ENCODE data around the gene LONP2. TPM values are rescaled to one million over a fixed set of nuclear protein-coding genes. Genes with fewer than 3 reads are reported as not detected.

Gene LONP2
- total and polyA plus RNA-seq, 2 of the 13 experiments (the other 11 are each of a cell fraction or from before 2014, with no cell fraction given), result 39.2 to 63.3 TPM

- TF ChIP-seq, protein P1, sequence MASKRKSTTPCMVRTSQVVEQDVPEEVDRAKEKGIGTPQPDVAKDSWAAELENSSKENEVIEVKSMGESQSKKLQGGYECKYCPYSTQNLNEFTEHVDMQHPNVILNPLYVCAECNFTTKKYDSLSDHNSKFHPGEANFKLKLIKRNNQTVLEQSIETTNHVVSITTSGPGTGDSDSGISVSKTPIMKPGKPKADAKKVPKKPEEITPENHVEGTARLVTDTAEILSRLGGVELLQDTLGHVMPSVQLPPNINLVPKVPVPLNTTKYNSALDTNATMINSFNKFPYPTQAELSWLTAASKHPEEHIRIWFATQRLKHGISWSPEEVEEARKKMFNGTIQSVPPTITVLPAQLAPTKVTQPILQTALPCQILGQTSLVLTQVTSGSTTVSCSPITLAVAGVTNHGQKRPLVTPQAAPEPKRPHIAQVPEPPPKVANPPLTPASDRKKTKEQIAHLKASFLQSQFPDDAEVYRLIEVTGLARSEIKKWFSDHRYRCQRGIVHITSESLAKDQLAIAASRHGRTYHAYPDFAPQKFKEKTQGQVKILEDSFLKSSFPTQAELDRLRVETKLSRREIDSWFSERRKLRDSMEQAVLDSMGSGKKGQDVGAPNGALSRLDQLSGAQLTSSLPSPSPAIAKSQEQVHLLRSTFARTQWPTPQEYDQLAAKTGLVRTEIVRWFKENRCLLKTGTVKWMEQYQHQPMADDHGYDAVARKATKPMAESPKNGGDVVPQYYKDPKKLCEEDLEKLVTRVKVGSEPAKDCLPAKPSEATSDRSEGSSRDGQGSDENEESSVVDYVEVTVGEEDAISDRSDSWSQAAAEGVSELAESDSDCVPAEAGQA (IDR thresholded peaks at IDR 0.05; ENCODE audit: low read depth), result peak; percentile 30; the same call in 1 of the 2 replicates
- TF ChIP-seq, protein P1 (CRISPR knock-in tag; IDR thresholded peaks at IDR 0.05; ENCODE audit: borderline replicate concordance), result no peak
- TF ChIP-seq, protein P2, sequence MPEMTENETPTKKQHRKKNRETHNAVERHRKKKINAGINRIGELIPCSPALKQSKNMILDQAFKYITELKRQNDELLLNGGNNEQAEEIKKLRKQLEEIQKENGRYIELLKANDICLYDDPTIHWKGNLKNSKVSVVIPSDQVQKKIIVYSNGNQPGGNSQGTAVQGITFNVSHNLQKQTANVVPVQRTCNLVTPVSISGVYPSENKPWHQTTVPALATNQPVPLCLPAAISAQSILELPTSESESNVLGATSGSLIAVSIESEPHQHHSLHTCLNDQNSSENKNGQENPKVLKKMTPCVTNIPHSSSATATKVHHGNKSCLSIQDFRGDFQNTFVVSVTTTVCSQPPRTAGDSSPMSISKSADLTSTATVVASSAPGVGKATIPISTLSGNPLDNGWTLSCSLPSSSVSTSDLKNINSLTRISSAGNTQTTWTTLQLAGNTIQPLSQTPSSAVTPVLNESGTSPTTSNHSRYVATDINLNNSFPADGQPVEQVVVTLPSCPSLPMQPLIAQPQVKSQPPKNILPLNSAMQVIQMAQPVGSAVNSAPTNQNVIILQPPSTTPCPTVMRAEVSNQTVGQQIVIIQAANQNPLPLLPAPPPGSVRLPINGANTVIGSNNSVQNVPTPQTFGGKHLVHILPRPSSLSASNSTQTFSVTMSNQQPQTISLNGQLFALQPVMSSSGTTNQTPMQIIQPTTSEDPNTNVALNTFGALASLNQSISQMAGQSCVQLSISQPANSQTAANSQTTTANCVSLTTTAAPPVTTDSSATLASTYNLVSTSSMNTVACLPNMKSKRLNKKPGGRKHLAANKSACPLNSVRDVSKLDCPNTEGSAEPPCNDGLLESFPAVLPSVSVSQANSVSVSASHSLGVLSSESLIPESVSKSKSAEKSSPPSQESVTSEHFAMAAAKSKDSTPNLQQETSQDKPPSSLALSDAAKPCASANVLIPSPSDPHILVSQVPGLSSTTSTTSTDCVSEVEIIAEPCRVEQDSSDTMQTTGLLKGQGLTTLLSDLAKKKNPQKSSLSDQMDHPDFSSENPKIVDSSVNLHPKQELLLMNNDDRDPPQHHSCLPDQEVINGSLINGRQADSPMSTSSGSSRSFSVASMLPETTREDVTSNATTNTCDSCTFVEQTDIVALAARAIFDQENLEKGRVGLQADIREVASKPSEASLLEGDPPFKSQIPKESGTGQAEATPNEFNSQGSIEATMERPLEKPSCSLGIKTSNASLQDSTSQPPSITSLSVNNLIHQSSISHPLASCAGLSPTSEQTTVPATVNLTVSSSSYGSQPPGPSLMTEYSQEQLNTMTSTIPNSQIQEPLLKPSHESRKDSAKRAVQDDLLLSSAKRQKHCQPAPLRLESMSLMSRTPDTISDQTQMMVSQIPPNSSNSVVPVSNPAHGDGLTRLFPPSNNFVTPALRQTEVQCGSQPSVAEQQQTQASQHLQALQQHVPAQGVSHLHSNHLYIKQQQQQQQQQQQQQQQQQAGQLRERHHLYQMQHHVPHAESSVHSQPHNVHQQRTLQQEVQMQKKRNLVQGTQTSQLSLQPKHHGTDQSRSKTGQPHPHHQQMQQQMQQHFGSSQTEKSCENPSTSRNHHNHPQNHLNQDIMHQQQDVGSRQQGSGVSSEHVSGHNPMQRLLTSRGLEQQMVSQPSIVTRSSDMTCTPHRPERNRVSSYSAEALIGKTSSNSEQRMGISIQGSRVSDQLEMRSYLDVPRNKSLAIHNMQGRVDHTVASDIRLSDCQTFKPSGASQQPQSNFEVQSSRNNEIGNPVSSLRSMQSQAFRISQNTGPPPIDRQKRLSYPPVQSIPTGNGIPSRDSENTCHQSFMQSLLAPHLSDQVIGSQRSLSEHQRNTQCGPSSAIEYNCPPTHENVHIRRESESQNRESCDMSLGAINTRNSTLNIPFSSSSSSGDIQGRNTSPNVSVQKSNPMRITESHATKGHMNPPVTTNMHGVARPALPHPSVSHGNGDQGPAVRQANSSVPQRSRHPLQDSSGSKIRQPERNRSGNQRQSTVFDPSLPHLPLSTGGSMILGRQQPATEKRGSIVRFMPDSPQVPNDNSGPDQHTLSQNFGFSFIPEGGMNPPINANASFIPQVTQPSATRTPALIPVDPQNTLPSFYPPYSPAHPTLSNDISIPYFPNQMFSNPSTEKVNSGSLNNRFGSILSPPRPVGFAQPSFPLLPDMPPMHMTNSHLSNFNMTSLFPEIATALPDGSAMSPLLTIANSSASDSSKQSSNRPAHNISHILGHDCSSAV (CRISPR knock-in tag; IDR thresholded peaks at IDR 0.05; ENCODE audit: borderline replicate concordance), result no peak
- peak; percentile 84 for TF ChIP-seq FOXC1 (CRISPR knock-in tag; IDR thresholded peaks at IDR 0.05; ENCODE audit: borderline replicate concordance)
- no peak for TF ChIP-seq GTF2F1 (IDR thresholded peaks at IDR 0.05; ENCODE audit: low read length)
- no peak for TF ChIP-seq ZFP37 (CRISPR knock-in tag; IDR thresholded peaks at IDR 0.05; ENCODE audit: borderline replicate concordance)
- TF ChIP-seq GATAD2A (CRISPR knock-in tag; IDR thresholded peaks at IDR 0.05), result peak; percentile 7; the same call in 1 of the 2 replicates
- no peak for TF ChIP-seq PRPF4 (IDR thresholded peaks at IDR 0.05; ENCODE audit: low read depth, low read length, poor library complexity, severe bottlenecking)
- TF ChIP-seq NR2F6 (IDR thresholded peaks at IDR 0.05), result no peak
- TF ChIP-seq NR2F6 (CRISPR knock-in tag; IDR thresholded peaks at IDR 0.05), result no peak
- TF ChIP-seq, protein P3, sequence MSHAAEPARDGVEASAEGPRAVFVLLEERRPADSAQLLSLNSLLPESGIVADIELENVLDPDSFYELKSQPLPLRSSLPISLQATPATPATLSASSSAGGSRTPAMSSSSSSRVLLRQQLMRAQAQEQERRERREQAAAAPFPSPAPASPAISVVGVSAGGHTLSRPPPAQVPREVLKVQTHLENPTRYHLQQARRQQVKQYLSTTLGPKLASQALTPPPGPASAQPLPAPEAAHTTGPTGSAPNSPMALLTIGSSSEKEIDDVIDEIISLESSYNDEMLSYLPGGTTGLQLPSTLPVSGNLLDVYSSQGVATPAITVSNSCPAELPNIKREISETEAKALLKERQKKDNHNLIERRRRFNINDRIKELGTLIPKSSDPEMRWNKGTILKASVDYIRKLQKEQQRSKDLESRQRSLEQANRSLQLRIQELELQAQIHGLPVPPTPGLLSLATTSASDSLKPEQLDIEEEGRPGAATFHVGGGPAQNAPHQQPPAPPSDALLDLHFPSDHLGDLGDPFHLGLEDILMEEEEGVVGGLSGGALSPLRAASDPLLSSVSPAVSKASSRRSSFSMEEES (CRISPR knock-in tag; IDR thresholded peaks at IDR 0.05), result no peak; the same call in 1 of the 2 replicates
- no peak for TF ChIP-seq GTF3A (CRISPR knock-in tag; conservative IDR thresholded peaks at IDR 0.05)
- TF ChIP-seq ZNF572 (CRISPR knock-in tag; IDR thresholded peaks at IDR 0.05), result peak; percentile 61; the same call in 1 of the 2 replicates
- TF ChIP-seq ZNF484 (CRISPR knock-in tag; IDR thresholded peaks at IDR 0.05; ENCODE audit: borderline replicate concordance, low read depth), result no peak
These were observed 141.4 kb downstream of the LONP2 start, which contains the start of gene SIAH1 (continued) for GRCh38 chr16:48385253-48386150.
